ENCODE measurements around the gene NHLRC2.

NHLRC2 gene

GRCh38 chr10:113849140-113849803, 5.2 kb upstream of the NHLRC2 start:
- H3K36me3 Mint-ChIP-seq: peaks cover 1% of the 10 kb centered on the region
- ATAC-seq (ENCODE audit: low read depth) (no peak), DNase-seq (ENCODE audit: low spot score in 2 of 2) (no peak)
- H3K4me3 Mint-ChIP-seq: no peak overlapping the region
- no peaks in the 10 kb centered on the region for H3K27me3 Mint-ChIP-seq
- peaks cover 11% of the 10 kb centered on the region for H3K4me1 Mint-ChIP-seq
- no peaks in the 10 kb centered on the region for H3K9me3 Mint-ChIP-seq
- no peak overlapping the region for H3K27ac Mint-ChIP-seq

- DNase-seq (ENCODE audit: low spot score in 2 of 2) (no peak), ATAC-seq (ENCODE audit: low read depth) (no peak)
- Mint-ChIP-seq H3K4me3 (no peak overlapping the region), H3K4me1 (peaks cover 11% of the 10 kb centered on the region), H3K27me3 (no peaks in the 10 kb centered on the region), H3K27ac (no peak overlapping the region), H3K36me3 (peaks cover 1% of the 10 kb centered on the region), H3K9me3 (no peaks in the 10 kb centered on the region)
Measured at GRCh38 chr10:113849946-113850345, 4.5 kb upstream of the NHLRC2 start.

GRCh38 chr10:113853578-113854012, 866 bp upstream of the NHLRC2 start:
- H3K27me3 Mint-ChIP-seq: no peaks in the 10 kb centered on the region
- H3K4me1 Mint-ChIP-seq: peaks cover 13% of the 10 kb centered on the region
- H3K27ac Mint-ChIP-seq: peak overlapping the region; percentile 98
- H3K9me3 Mint-ChIP-seq: no peaks in the 10 kb centered on the region
- ATAC-seq (ENCODE audit: low read depth): no peak
- no peaks in the 10 kb centered on the region for H3K36me3 Mint-ChIP-seq
- peak overlapping the region; percentile 98 for H3K4me3 Mint-ChIP-seq
- DNase-seq (ENCODE audit: low spot score in 2 of 2): no peak

GRCh38 chr10:113854761-113855588, 514 bp downstream of the NHLRC2 start:
- H3K4me3 Mint-ChIP-seq: peak overlapping the region; percentile 98
- ATAC-seq (ENCODE audit: low read depth) (peak; percentile 76), DNase-seq (ENCODE audit: low spot score in 2 of 2) (peak; percentile 67 to 70)
- no peaks in the 10 kb centered on the region for H3K27me3 Mint-ChIP-seq
- peak overlapping the region; percentile 98 for H3K27ac Mint-ChIP-seq
- H3K36me3 Mint-ChIP-seq: peaks cover 5% of the 10 kb centered on the region
- no peaks in the 10 kb centered on the region for H3K9me3 Mint-ChIP-seq
- peaks cover 16% of the 10 kb centered on the region for H3K4me1 Mint-ChIP-seq

GRCh38 chr10:113856563-113856962, 2.1 kb downstream of the NHLRC2 start:
- H3K4me1 Mint-ChIP-seq: peaks cover 21% of the 10 kb centered on the region
- no peak overlapping the region for H3K27ac Mint-ChIP-seq
- no peak overlapping the region for H3K4me3 Mint-ChIP-seq
- DNase-seq (ENCODE audit: low spot score in 2 of 2) (no peak), ATAC-seq (ENCODE audit: low read depth) (no peak)
- H3K36me3 Mint-ChIP-seq: peaks cover 18% of the 10 kb centered on the region
- no peaks in the 10 kb centered on the region for H3K27me3 Mint-ChIP-seq
- H3K9me3 Mint-ChIP-seq: peaks cover 2% of the 10 kb centered on the region

GRCh38 chr10:113857210-113857609, 2.7 kb downstream of the NHLRC2 start:
- Mint-ChIP-seq H3K9me3 (peaks cover 2% of the 10 kb centered on the region), H3K27ac (no peak overlapping the region), H3K36me3 (peaks cover 18% of the 10 kb centered on the region), H3K27me3 (no peaks in the 10 kb centered on the region), H3K4me1 (peaks cover 21% of the 10 kb centered on the region), H3K4me3 (no peak overlapping the region)
- ATAC-seq (ENCODE audit: low read depth): no peak
- DNase-seq (ENCODE audit: low spot score in 2 of 2): no peak

GRCh38 chr10:113858541-113858940, 4.1 kb downstream of the NHLRC2 start:
- DNase-seq (ENCODE audit: low spot score in 2 of 2) (no peak), ATAC-seq (ENCODE audit: low read depth) (no peak)
- Mint-ChIP-seq H3K27ac (no peak overlapping the region), H3K4me1 (peaks cover 21% of the 10 kb centered on the region), H3K4me3 (no peak overlapping the region), H3K36me3 (peaks cover 26% of the 10 kb centered on the region), H3K27me3 (no peaks in the 10 kb centered on the region), H3K9me3 (peaks cover 2% of the 10 kb centered on the region)

- Mint-ChIP-seq H3K4me1 (peaks cover 21% of the 10 kb centered on the region), H3K36me3 (peaks cover 32% of the 10 kb centered on the region), H3K4me3 (no peak overlapping the region), H3K9me3 (peaks cover 2% of the 10 kb centered on the region), H3K27ac (peak overlapping the region; percentile 73), H3K27me3 (no peaks in the 10 kb centered on the region)
- no peak for ATAC-seq (ENCODE audit: low read depth)
- DNase-seq (ENCODE audit: low spot score in 2 of 2): no peak
Measured at GRCh38 chr10:113859261-113859660, 4.8 kb downstream of the NHLRC2 start.

GRCh38 chr10:113865901-113866300, 11.4 kb downstream of the NHLRC2 start:
- no peak overlapping the region for H3K4me3 Mint-ChIP-seq
- peaks cover 19% of the 10 kb centered on the region for H3K4me1 Mint-ChIP-seq
- no peak for ATAC-seq (ENCODE audit: low read depth)
- no peak overlapping the region for H3K27ac Mint-ChIP-seq
- peaks cover 29% of the 10 kb centered on the region for H3K36me3 Mint-ChIP-seq
- H3K9me3 Mint-ChIP-seq: peaks cover under 1% of the 10 kb centered on the region
- H3K27me3 Mint-ChIP-seq: no peaks in the 10 kb centered on the region
- DNase-seq (ENCODE audit: low spot score in 2 of 2): no peak

- H3K36me3 Mint-ChIP-seq: peaks cover 22% of the 10 kb centered on the region
- H3K4me3 Mint-ChIP-seq: no peak overlapping the region
- no peak for DNase-seq (ENCODE audit: low spot score in 2 of 2)
- ATAC-seq (ENCODE audit: low read depth): no peak
- H3K9me3 Mint-ChIP-seq: no peaks in the 10 kb centered on the region
- no peaks in the 10 kb centered on the region for H3K27me3 Mint-ChIP-seq
- H3K4me1 Mint-ChIP-seq: peaks cover 16% of the 10 kb centered on the region
- no peak overlapping the region for H3K27ac Mint-ChIP-seq
Measured at GRCh38 chr10:113866551-113867394, 12.3 kb downstream of the NHLRC2 start.

GRCh38 chr10:113867904-113868303, 13.4 kb downstream of the NHLRC2 start:
- peaks cover 20% of the 10 kb centered on the region for H3K4me1 Mint-ChIP-seq
- DNase-seq (ENCODE audit: low spot score in 2 of 2): no peak
- H3K27me3 Mint-ChIP-seq: no peaks in the 10 kb centered on the region
- no peak overlapping the region for H3K27ac Mint-ChIP-seq
- no peak overlapping the region for H3K4me3 Mint-ChIP-seq
- peaks cover 1% of the 10 kb centered on the region for H3K9me3 Mint-ChIP-seq
- no peak for ATAC-seq (ENCODE audit: low read depth)
- peaks cover 25% of the 10 kb centered on the region for H3K36me3 Mint-ChIP-seq

GRCh38 chr10:113869789-113870188, 15.3 kb downstream of the NHLRC2 start:
- Mint-ChIP-seq H3K36me3 (peaks cover 19% of the 10 kb centered on the region), H3K4me3 (no peak overlapping the region), H3K27me3 (no peaks in the 10 kb centered on the region), H3K9me3 (peaks cover 1% of the 10 kb centered on the region), H3K27ac (no peak overlapping the region), H3K4me1 (peaks cover 26% of the 10 kb centered on the region)
- DNase-seq (ENCODE audit: low spot score in 2 of 2) (no peak), ATAC-seq (ENCODE audit: low read depth) (no peak)

GRCh38 chr10:113872139-113873030, 17.9 kb downstream of the NHLRC2 start:
- Mint-ChIP-seq H3K9me3 (peaks cover 1% of the 10 kb centered on the region), H3K4me3 (no peak overlapping the region), H3K4me1 (peaks cover 33% of the 10 kb centered on the region), H3K36me3 (peaks cover 25% of the 10 kb centered on the region), H3K27ac (no peak overlapping the region), H3K27me3 (no peaks in the 10 kb centered on the region)
- no peak for DNase-seq (ENCODE audit: low spot score in 2 of 2)
- ATAC-seq (ENCODE audit: low read depth): no peak
